ENCODE data around the gene MYOF.

MYOF gene

DNA sequence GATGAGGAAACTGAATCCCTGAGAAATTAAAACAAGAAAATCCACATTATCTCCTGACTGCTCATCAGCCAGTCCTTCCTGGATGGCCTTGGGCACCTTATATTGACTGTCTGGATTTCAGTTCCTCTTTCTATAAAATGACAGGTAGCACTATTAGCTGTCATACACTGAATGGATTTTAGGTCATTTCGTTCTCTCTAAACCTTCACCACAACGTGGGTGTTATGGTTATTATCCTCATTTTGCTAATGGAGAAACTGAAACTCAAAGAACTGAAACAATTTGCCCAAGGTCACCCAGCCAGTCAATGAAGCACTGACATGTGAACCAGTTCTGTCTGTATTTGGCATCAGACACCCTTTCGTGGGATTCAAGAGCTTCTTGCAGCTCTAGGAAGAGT is 214.6 kb downstream of the MYOF start:
- no peak for DNase-seq (ENCODE audit: extremely low read depth, low read depth)
- TF ChIP-seq, protein P1, sequence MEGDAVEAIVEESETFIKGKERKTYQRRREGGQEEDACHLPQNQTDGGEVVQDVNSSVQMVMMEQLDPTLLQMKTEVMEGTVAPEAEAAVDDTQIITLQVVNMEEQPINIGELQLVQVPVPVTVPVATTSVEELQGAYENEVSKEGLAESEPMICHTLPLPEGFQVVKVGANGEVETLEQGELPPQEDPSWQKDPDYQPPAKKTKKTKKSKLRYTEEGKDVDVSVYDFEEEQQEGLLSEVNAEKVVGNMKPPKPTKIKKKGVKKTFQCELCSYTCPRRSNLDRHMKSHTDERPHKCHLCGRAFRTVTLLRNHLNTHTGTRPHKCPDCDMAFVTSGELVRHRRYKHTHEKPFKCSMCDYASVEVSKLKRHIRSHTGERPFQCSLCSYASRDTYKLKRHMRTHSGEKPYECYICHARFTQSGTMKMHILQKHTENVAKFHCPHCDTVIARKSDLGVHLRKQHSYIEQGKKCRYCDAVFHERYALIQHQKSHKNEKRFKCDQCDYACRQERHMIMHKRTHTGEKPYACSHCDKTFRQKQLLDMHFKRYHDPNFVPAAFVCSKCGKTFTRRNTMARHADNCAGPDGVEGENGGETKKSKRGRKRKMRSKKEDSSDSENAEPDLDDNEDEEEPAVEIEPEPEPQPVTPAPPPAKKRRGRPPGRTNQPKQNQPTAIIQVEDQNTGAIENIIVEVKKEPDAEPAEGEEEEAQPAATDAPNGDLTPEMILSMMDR (IDR thresholded peaks at IDR 0.05; ENCODE audit: low read depth, low read length): no peak

DNA sequence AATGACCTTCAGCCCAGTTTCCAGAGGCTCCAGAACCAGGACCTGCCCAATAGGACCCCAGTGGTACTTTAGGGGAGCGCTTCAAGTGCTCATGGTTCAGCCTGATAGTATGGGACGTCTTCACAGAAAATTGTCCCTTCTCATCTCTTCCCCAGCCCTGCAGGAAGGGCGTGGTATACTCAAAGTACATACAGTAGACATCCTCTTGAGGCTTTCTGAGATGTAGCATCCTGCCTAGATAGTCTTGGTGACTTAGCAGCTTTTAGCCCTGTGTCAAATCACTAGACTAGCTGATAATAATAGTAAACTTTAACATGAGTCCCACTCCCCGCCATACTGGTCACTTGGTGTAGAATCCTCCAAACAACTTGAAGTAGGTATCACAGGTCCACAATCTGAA is 215.3 kb downstream of the MYOF start:
- TF ChIP-seq, protein P1 (IDR thresholded peaks at IDR 0.05; ENCODE audit: low read depth, low read length): no peak
- DNase-seq (ENCODE audit: extremely low read depth, low read depth): no peak

DNA sequence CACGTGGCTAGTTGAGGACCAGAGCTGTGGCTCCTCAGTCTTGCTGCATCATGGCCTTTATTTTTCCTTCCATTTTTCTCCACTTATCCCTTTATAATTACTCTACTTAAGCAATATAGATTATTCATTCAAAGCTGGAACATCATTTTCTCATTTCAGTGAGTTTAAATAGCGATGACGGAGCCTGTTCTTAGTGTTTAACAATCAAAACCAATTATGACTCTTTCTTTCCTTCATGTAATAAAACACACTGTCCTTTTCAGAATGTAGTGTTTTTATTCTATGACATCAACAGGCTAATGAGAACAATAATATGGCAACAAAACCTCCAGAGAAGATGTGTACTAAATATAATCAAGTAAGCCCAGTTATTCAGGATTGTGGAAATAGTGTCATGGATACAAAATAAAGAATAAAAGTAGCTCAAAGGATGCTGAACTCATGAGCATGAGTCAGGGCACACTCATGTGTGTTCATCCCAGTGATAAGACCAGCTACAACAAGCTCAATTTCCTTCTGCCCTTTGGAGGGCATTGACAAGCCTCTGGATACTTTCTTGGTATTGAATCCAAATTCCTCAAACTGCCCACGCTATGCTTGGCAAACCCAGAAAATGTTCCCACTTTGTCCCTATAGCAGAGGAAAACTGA is 220.0 kb downstream of the MYOF start:
- DNase-seq (ENCODE audit: extremely low read depth, low read depth): no peak
- TF ChIP-seq, protein P1 (IDR thresholded peaks at IDR 0.05; ENCODE audit: low read depth, low read length): no peak

DNA sequence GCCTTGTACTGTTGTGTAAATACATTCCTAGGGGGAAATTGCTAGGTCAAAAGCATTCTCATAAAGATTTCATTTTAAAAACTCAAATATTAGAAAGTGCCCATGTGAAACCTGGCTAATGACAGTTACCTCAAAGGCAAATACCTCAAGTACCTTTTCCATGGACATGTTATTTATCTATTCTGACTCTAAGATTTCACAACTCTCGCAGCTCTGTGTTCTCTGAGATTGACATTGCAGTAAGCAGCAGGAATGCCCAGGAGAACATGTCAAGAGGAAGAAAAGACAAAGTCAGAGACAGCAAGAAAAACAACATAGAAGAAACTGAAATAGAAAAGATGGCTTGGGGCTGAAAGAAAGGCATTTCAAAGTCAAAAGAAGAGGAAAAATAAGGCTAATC is 221.0 kb downstream of the MYOF start:
- TF ChIP-seq, protein P1 (IDR thresholded peaks at IDR 0.05; ENCODE audit: low read depth, low read length): no peak
- DNase-seq (ENCODE audit: extremely low read depth, low read depth): no peak

GRCh38 chr10:93259126-93259525 is 223.0 kb downstream of the MYOF start:
- no peak for DNase-seq (ENCODE audit: extremely low read depth, low read depth)
- TF ChIP-seq, protein P1 (IDR thresholded peaks at IDR 0.05; ENCODE audit: low read depth, low read length): no peak
